Measurements from ENCODE around the gene RAE1. TPM values are rescaled to one million over a fixed set of nuclear protein-coding genes. Genes with fewer than 3 reads are reported as not detected.

RAE1 gene, protein sequence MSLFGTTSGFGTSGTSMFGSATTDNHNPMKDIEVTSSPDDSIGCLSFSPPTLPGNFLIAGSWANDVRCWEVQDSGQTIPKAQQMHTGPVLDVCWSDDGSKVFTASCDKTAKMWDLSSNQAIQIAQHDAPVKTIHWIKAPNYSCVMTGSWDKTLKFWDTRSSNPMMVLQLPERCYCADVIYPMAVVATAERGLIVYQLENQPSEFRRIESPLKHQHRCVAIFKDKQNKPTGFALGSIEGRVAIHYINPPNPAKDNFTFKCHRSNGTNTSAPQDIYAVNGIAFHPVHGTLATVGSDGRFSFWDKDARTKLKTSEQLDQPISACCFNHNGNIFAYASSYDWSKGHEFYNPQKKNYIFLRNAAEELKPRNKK
- 10 to 100 TPM; 33.8 to 35.3 TPM for total RNA-seq

DNA sequence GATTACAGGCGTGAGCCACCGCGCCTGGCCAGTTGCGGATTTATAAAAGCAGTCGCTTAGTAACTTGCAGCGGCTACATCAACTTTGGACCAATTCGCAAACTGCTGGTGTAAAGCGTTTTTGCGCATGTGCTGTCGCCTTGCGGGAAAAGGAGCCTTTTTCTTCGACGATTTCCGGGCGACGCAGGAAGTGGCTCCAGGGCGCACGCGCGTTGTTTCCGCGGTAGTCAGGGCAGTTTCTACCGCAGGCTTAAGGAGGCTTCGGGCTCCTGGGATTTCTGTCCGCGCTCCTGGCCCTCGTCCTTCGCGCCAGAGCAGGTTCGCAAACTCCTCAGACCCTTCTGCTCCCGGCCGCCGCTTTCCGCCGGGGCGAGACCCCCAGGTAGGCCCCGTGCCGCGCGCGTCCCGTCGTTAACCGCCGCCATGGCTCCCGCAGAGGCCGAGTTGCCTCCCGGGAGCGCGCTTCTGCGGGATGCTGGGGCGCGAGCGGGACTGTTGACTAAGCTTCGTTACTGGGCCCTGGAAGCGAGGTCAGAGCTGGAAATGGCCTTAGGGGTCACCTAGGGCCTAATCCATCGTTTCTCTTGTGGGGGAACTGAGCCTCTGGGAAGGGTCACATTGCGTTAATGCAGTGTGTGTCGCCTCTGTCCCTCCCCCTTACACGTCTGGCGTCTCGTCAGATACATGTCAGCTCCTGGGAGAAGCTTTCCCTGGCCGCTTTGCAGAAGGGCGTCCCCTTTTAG lies at the start of gene RAE1:
Gene RAE1, plus strand, starts transcription at position 214 of the 742 bp plus-strand sequence. CDS start 2,784 bp downstream, outside the sequence.
- POLR2A ChIA-PET: interaction anchor here (0.9 to 2.4 kb wide), 3 partner anchors 20 to 40 kb away, joined by 3 to 20 read pairs (median 7); partner anchors contain the start of gene RBM38
- peak within 1 kb of the TSS; percentile 89 for H3K4me3 Mint-ChIP-seq
- peaks cover 20% of the 10 kb centered on the region for H3K4me1 Mint-ChIP-seq
- H3K36me3 Mint-ChIP-seq (ENCODE audit: low read depth): peaks cover 31% of the 10 kb centered on the region
- H3K9me3 Mint-ChIP-seq: no peaks in the 10 kb centered on the region
- CTCF ChIA-PET: no interaction called here
- peak within 1 kb of the TSS; percentile 75 for H3K27ac Mint-ChIP-seq
- peak; percentile 91 for DNase-seq
- peaks cover 7% of the 10 kb centered on the region for H3K27me3 Mint-ChIP-seq

DNA sequence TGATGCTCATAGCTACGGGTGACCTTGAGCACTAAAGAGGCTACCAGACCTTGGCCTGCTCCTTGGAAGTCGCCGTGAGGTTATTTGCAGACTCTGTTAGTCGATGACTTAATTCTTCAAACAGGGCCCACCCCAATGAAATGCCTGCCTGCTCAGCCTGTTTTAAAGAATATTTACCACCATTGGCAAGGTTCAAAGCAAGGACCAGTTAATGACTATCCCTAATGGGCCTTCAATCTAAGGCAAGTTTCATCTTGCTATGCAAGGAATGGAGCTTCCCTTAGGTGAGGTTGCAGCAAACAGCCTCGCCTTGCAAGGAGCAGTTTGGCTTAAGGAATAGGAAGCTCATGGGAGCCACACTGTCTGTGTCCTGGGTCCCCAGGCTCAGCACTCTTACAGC lies 44.3 kb upstream of the RAE1 start:
- no peaks in the 10 kb centered on the region for H3K4me1 Mint-ChIP-seq
- no peak for DNase-seq
- peaks cover 4% of the 10 kb centered on the region for H3K27me3 Mint-ChIP-seq
- no peak overlapping the region for H3K4me3 Mint-ChIP-seq
- POLR2A ChIA-PET: no interaction called here
- H3K27ac Mint-ChIP-seq: no peak overlapping the region
- H3K9me3 Mint-ChIP-seq: no peaks in the 10 kb centered on the region
- CTCF ChIA-PET: no interaction called here
- H3K36me3 Mint-ChIP-seq (ENCODE audit: low read depth): no peaks in the 10 kb centered on the region

DNA sequence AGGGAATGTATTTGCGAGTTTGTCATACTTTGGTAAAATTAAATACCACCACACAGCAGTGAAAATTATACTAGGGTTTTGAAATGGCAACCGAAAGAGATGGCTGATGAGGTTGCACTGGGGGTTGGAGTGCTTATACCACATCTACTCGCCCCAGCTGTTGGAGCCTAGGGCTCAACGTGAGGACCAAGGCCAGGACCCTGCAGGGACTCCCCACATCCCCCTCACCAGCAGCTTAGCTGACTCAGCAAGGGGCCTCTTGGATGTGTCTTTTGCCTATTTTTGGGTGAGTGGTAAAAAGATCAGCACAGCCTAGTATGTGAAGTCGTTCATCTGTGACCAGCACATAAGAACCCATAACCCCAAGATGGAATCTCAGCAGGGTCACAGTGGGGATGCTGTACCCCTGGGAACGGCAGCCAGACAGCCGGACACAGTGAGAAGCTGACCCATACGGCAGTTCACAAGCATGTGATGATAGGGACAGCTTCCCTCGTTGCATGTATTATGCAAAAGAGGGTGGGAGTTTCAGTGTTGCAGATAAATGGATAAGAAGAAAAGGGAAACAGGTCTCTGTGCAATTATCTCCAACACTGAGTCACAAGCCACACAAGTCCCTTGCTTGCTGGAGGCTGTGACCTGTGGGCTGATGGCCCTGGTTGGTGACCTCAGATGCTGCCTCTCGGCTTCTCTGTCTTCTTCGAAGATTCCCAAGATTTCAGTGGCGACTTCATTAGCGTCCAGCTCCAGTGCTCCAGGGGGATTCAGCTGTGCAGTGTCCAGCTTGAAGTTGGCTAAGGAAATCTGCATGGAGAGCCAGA lies 42.4 kb upstream of the RAE1 start:
- POLR2A ChIA-PET: no interaction called here
- H3K36me3 Mint-ChIP-seq (ENCODE audit: low read depth): no peaks in the 10 kb centered on the region
- CTCF ChIA-PET: no interaction called here

DNA sequence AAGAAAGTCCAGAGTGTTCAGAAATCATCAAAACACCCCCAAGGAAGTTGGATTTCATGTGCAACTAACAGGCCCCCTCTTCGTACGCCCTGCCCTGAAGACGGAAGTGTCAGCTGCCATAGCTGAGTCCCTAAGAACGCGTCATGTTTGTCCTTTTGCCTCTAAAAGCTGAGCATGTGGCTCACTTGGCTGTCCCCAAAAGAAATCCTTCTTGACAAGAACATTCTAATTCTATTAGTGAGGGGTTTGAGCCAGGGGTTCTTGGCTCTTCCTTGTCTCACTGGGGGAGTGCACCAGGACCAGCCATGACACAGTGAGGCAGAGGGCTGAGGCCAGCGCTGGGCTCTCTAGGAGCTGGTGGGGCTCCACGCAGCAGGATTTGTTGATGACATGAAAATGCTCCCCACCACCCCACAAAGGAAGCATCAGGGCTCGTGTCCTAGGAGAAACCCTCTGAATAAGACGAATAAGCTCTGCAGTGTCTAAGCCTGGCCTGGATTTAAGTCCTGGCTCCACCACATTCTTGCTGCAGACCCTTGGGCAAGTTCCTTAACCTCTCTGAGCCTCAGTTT lies 41.4 kb upstream of the RAE1 start:
- no peaks in the 10 kb centered on the region for H3K4me1 Mint-ChIP-seq
- H3K4me3 Mint-ChIP-seq: no peak overlapping the region
- H3K27ac Mint-ChIP-seq: no peak overlapping the region
- H3K9me3 Mint-ChIP-seq: no peaks in the 10 kb centered on the region
- no peak for DNase-seq
- no peaks in the 10 kb centered on the region for H3K36me3 Mint-ChIP-seq (ENCODE audit: low read depth)
- H3K27me3 Mint-ChIP-seq: peaks cover 8% of the 10 kb centered on the region
- POLR2A ChIA-PET: no interaction called here
- CTCF ChIA-PET: no interaction called here

More for the DNA sequence above, 42.4 kb upstream of the RAE1 start:
- peaks cover 4% of the 10 kb centered on the region for H3K27me3 Mint-ChIP-seq
- H3K4me3 Mint-ChIP-seq: no peak overlapping the region
- H3K9me3 Mint-ChIP-seq: no peaks in the 10 kb centered on the region
- H3K27ac Mint-ChIP-seq: no peak overlapping the region
- DNase-seq: no peak
- H3K4me1 Mint-ChIP-seq: no peaks in the 10 kb centered on the region

DNA sequence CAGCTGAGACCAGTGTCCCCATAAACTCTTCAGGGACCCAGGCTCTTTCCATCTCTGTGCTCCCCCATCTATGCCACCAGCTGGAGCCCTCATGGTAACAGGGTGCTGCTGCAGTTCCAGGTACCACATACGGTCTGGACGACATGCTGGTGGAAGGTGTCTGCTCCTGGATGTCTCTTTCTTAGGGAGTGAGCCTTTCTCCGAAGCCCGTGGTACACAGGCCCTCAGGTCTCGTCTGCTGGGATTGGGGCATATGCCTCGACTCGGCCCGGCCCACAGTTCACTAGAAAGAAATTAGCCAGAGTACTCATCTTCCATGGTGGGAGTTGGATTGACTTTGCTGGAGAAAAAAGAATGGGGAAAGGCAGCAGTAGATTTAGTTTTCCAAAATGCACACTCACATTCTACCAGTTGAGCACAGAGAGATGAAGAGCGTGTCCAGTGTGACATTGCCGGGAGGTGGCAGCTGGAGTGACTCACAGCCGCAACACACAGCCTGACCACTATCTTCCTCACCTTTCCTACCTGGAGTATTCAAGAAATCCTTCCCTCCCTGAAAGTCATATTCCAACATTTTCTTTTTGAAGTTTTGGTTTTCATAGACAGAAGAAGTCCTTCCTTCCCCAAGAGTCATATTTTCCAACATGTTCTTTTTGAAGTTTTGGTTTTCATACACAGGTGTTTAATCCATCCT lies 40.1 kb upstream of the RAE1 start:
- Mint-ChIP-seq H3K36me3 (ENCODE audit: low read depth) (no peaks in the 10 kb centered on the region), H3K27me3 (peaks cover 6% of the 10 kb centered on the region), H3K27ac (no peak overlapping the region), H3K4me1 (no peaks in the 10 kb centered on the region), H3K4me3 (no peak overlapping the region), H3K9me3 (no peaks in the 10 kb centered on the region)
- ChIA-PET POLR2A (no interaction called here), CTCF (no interaction called here)
- DNase-seq: no peak

DNA sequence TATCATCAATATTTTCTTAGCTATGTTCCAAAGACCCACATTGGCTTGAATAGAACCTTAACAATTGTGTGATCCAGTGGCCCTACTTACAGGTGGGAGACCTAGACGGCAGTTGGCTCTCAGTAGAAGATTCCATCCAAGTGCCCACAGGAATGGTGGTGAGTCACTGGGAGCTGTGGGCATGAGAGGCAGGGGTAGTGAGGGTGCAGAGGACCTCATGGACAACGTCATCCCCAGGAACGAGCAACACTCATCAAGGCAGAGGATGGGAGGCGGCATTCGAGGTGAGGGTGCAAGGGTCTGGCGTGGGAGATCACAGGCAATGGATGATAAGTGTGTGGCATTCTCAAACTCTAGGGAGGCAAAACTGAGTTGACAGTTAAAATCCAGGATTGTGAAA lies 38.9 kb upstream of the RAE1 start:
- no peak overlapping the region for H3K4me3 Mint-ChIP-seq
- DNase-seq: no peak
- H3K36me3 Mint-ChIP-seq (ENCODE audit: low read depth): no peaks in the 10 kb centered on the region
- ChIA-PET CTCF (no interaction called here), POLR2A (no interaction called here)
- H3K9me3 Mint-ChIP-seq: no peaks in the 10 kb centered on the region
- no peak overlapping the region for H3K27ac Mint-ChIP-seq
- H3K27me3 Mint-ChIP-seq: peaks cover 4% of the 10 kb centered on the region
- no peaks in the 10 kb centered on the region for H3K4me1 Mint-ChIP-seq

DNA sequence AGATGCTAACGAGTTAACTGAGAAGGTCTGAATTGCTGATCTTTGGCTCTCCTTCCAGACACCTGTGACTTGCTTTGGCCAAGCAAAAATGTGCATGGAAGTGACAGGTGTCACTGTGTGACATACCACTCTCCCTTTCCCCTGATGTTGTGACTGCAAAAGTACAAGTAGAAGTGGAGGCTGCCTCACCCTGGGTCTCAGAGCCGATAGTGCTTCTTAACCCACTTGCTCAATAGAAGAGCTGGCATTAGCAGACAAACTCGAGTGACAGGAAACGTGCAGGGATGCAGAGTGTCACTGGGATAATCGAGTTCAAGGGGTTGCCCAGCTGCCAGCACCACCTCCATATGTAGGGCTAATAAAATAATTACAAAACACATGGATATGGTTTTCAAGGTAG lies 37.8 kb upstream of the RAE1 start:
- CTCF ChIA-PET: no interaction called here
- no peak overlapping the region for H3K4me3 Mint-ChIP-seq
- H3K4me1 Mint-ChIP-seq: peaks cover 3% of the 10 kb centered on the region
- H3K27ac Mint-ChIP-seq: no peak overlapping the region
- H3K9me3 Mint-ChIP-seq: no peaks in the 10 kb centered on the region
- peaks cover 4% of the 10 kb centered on the region for H3K27me3 Mint-ChIP-seq
- DNase-seq: no peak
- POLR2A ChIA-PET: no interaction called here
- H3K36me3 Mint-ChIP-seq (ENCODE audit: low read depth): no peaks in the 10 kb centered on the region

DNA sequence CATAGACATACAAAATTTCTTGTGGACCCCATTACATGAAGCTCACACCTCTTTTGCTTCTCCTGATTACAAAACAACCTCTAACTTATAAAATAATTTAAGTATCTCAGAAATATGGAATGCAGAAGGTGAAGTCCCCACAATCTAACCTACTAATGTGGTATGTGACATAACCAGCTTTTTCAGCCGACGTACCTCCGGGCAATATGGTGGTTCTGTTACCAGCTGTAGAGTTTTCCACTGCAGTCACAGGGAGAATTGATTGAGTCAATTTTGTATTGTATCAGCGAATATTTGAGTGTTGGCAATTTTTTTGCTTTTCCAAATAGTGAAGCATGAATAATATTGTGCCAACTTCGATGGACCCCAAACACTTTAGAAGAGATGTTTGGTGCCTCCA lies 37.1 kb upstream of the RAE1 start:
- Mint-ChIP-seq H3K27ac (no peak overlapping the region), H3K4me3 (no peak overlapping the region), H3K4me1 (peaks cover 3% of the 10 kb centered on the region), H3K27me3 (peaks cover 4% of the 10 kb centered on the region), H3K9me3 (no peaks in the 10 kb centered on the region), H3K36me3 (ENCODE audit: low read depth) (no peaks in the 10 kb centered on the region)
- CTCF ChIA-PET: no interaction called here
- POLR2A ChIA-PET: no interaction called here
- no peak for DNase-seq

DNA sequence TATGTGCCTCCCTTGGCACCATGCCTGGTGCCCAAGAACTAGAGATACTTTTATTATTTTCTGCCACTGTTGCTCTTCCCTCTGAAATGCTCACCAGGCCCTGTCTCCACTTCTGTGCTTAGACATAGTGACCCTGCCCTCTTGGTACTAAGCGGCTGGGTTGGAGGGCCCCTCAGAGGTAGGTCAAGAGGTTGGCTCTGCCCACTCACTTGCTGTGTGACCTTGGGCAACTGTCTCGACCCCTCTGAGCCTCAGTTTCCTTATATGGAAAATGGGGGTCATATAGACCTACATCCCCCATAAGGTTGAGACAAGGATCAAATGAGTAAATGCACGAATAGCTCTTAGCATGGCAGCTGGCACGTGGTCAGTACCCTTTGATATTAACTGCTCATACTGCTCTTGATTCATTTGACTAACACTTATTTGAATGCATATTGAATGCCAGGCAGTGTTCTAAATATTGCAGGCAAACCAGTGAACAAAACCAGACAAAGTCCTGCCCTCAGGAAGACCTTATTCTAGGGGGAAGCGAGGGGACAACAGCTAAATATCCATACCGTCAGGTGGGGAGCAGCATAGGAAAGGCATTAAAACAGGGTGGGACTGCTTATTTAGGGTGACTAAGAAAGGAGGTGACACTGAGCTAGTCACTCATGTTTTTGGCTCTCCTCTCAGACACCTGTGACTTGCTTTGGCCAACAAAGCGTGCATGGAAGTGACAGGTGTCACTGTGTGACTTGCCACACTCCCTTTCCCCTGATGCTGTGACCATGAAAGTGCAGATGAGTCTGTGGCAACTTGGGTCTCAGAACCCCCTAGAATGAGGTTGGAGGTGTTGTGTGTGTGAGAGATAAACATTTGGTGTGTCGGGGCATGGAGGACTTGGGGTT lies 35.7 kb upstream of the RAE1 start:
- ChIA-PET POLR2A (no interaction called here), CTCF (no interaction called here)
- DNase-seq: no peak
- Mint-ChIP-seq H3K9me3 (no peaks in the 10 kb centered on the region), H3K4me1 (peaks cover 3% of the 10 kb centered on the region), H3K36me3 (ENCODE audit: low read depth) (no peaks in the 10 kb centered on the region), H3K27ac (no peak overlapping the region), H3K4me3 (no peak overlapping the region), H3K27me3 (peaks cover 10% of the 10 kb centered on the region)

DNA sequence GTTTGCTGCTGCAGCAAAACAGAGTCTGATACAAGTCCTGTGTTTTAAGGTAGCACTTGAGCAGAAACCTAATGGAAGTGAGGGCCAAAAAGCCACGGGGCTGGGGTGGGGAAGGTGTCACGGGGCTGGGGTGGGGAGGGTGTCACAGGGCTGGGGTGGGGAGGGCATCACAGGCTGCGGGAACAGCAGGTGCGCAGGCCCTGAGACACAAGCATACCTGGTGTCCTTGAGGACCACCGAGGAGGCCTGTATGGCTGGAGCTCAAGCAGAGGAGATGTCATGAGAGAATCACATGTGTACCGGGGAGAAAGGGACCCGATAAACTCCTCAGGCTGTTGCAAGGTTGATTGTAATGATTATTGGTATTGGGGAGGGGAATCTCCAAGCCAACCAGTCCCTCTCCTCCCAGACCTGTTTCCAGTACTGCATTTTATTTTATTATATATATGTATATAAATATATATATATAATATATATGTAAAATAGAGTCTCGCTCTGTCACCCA lies 35.0 kb upstream of the RAE1 start:
- Mint-ChIP-seq H3K9me3 (no peaks in the 10 kb centered on the region), H3K36me3 (ENCODE audit: low read depth) (no peaks in the 10 kb centered on the region), H3K27me3 (peaks cover 11% of the 10 kb centered on the region), H3K4me3 (no peak overlapping the region), H3K4me1 (peaks cover 3% of the 10 kb centered on the region), H3K27ac (no peak overlapping the region)
- ChIA-PET POLR2A (no interaction called here), CTCF (no interaction called here)
- DNase-seq: no peak

DNA sequence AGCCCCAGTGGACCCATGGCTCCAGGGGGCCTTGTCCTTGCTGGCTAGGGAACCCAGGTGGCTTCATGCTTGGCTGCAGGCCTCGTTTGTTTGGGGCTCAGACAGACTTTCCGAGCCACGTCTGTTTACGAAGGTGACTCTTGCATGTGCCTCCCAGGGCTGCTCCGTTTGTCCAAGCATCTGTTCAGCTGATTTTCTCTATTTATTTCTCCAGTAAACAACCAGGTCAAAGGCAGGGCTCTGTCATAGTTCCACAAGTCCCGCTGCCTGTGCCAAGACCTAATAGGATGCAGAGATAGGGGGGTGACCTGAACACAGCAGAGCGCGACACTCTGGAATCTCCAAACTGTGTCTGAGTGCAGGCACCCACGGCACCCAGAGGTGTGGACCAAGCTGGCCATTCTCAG lies 34.3 kb upstream of the RAE1 start:
- peaks cover 3% of the 10 kb centered on the region for H3K4me1 Mint-ChIP-seq
- ChIA-PET CTCF (no interaction called here), POLR2A (no interaction called here)
- H3K9me3 Mint-ChIP-seq: no peaks in the 10 kb centered on the region
- DNase-seq: no peak
- H3K36me3 Mint-ChIP-seq (ENCODE audit: low read depth): no peaks in the 10 kb centered on the region
- H3K27me3 Mint-ChIP-seq: peaks cover 18% of the 10 kb centered on the region
- H3K4me3 Mint-ChIP-seq: no peak overlapping the region
- H3K27ac Mint-ChIP-seq: no peak overlapping the region

DNA sequence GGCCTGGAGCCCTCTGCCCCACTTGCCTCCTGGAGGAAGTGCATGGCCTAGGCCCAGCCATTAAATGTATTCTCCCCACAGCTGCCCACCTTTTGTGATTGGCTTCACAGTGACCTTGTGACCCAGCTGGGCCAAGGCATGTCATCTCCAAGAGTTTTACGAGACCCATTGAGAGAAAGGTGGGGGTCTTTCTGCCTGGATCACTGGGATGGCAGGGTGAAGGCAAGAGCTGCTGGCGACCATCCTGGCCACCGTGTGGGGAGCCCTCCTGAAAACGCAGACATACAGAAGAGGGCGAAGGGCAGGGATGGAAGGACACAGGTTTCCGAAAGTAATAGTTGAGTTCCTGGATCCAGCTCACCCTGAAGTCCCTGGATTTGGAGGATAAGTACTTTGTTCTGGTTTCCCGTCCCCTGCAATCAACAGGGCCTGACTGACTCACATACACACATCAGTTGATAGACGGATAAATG lies 33.7 kb upstream of the RAE1 start:
- ChIA-PET POLR2A (no interaction called here), CTCF (no interaction called here)
- peaks cover 22% of the 10 kb centered on the region for H3K27me3 Mint-ChIP-seq
- H3K4me1 Mint-ChIP-seq: peaks cover 3% of the 10 kb centered on the region
- H3K27ac Mint-ChIP-seq: no peak overlapping the region
- H3K9me3 Mint-ChIP-seq: no peaks in the 10 kb centered on the region
- no peak for DNase-seq
- H3K36me3 Mint-ChIP-seq (ENCODE audit: low read depth): no peaks in the 10 kb centered on the region
- no peak overlapping the region for H3K4me3 Mint-ChIP-seq

Data from activated CD4-positive, alpha-beta memory T cell treated with anti-CD3 and anti-CD28 coated beads, Interleukin-2, amount 10 ng/mL, durations not matched to agents 7 days and 5 days (primary cell).